Measurements from ENCODE around the gene SEPTIN3. TPM values are rescaled to one million over a fixed set of nuclear protein-coding genes. Genes with fewer than 3 reads are reported as not detected.

The SEPTIN3 gene
- total RNA-seq: 1 to 10 TPM in 1 of 2 donors, under 1 TPM in 1; 0.46 to 2.3 TPM

- Histone ChIP-seq H3K9me3 (no peaks in the 10 kb centered on the region), H3K36me3 (no peaks in the 10 kb centered on the region), H3K4me3 (no peak within 1 kb of the TSS), H3K27ac (no peak within 1 kb of the TSS), H3K27me3 (replicated peaks; ENCODE audit: insufficient read depth) (no peaks in the 10 kb centered on the region), H3K4me1 (replicated peaks) (no peaks in the 10 kb centered on the region)
- 75% methylated on average over 7 of the region's 8 CpGs for WGBS
- intact Hi-C loops (cut with DNase I): loop anchor here (10.0 kb wide), 1 partner anchor 466 kb away; the partner anchor contains the start of gene NFAM1
- no peak for DNase-seq (ENCODE audit: low spot score)
- TF ChIP-seq POLR2AphosphoS5 (IDR thresholded peaks at IDR 0.05): no peak
- no peak for TF ChIP-seq POLR2A (IDR thresholded peaks at IDR 0.05)
- TF ChIP-seq CTCF (IDR thresholded peaks at IDR 0.05): no peak
Observed at GRCh38 chr22:41969110-41969646, at the start of gene SEPTIN3. Gene SEPTIN3 (plus strand): TSS chr22:41969443. CDS start chr22:41971493, 2,050 bp downstream.

- Histone ChIP-seq H3K36me3 (no peaks in the 10 kb centered on the region), H3K4me3 (peak overlapping the region; percentile 37 to 39), H3K27ac (no peak overlapping the region), H3K9me3 (no peaks in the 10 kb centered on the region), H3K27me3 (replicated peaks; ENCODE audit: insufficient read depth) (no peaks in the 10 kb centered on the region), H3K4me1 (replicated peaks) (no peaks in the 10 kb centered on the region)
- TF ChIP-seq POLR2A (IDR thresholded peaks at IDR 0.05) (no peak), CTCF (IDR thresholded peaks at IDR 0.05) (no peak), POLR2AphosphoS5 (IDR thresholded peaks at IDR 0.05) (no peak)
- intact Hi-C loops (cut with DNase I): no loop called here
- DNase-seq (ENCODE audit: low spot score): no peak
- 63% methylated on average over 21 of the region's 21 CpGs for WGBS
Observed at GRCh38 chr22:41920271-41920976, 48.8 kb upstream of the SEPTIN3 start.

GRCh38 chr22:41922328-41922727, 46.9 kb upstream of the SEPTIN3 start:
- Histone ChIP-seq H3K27me3 (replicated peaks; ENCODE audit: insufficient read depth) (no peaks in the 10 kb centered on the region), H3K36me3 (no peaks in the 10 kb centered on the region), H3K27ac (no peak overlapping the region), H3K4me1 (replicated peaks) (peaks cover 4% of the 10 kb centered on the region), H3K9me3 (no peaks in the 10 kb centered on the region), H3K4me3 (no peak overlapping the region)
- intact Hi-C loops (cut with DNase I): no loop called here
- no peak for DNase-seq (ENCODE audit: low spot score)
- TF ChIP-seq POLR2AphosphoS5 (IDR thresholded peaks at IDR 0.05) (no peak), CTCF (IDR thresholded peaks at IDR 0.05) (no peak), POLR2A (IDR thresholded peaks at IDR 0.05) (no peak)
- WGBS: 95% methylated on average over 5 of the region's 5 CpGs

- Histone ChIP-seq H3K4me3 (no peak overlapping the region), H3K9me3 (no peaks in the 10 kb centered on the region), H3K4me1 (replicated peaks) (peaks cover 4% of the 10 kb centered on the region), H3K27ac (no peak overlapping the region), H3K36me3 (no peaks in the 10 kb centered on the region), H3K27me3 (replicated peaks; ENCODE audit: insufficient read depth) (no peaks in the 10 kb centered on the region)
- 97% methylated on average over 4 of the region's 4 CpGs for WGBS
- intact Hi-C loops (cut with DNase I): no loop called here
- no peak for TF ChIP-seq CTCF (IDR thresholded peaks at IDR 0.05)
- TF ChIP-seq POLR2A (IDR thresholded peaks at IDR 0.05): no peak
- no peak for TF ChIP-seq POLR2AphosphoS5 (IDR thresholded peaks at IDR 0.05)
- DNase-seq (ENCODE audit: low spot score): no peak
Observed at GRCh38 chr22:41922940-41923594, 46.2 kb upstream of the SEPTIN3 start.

Measured in prostate gland (tissue), 2 donors.